GM19025 (cell line): ENCODE data around the gene DGKK.

Experiments used
- ATAC-seq: cut with Tn5 transposase; IDR thresholded peaks from one replicate; pipeline ENCODE4 v1.9.1; 2021; ENCODE audit warnings: mild to moderate bottlenecking, low read depth, moderate library complexity; ENCODE audit not compliant: unreplicated experiment

Gene DGKK, protein sequence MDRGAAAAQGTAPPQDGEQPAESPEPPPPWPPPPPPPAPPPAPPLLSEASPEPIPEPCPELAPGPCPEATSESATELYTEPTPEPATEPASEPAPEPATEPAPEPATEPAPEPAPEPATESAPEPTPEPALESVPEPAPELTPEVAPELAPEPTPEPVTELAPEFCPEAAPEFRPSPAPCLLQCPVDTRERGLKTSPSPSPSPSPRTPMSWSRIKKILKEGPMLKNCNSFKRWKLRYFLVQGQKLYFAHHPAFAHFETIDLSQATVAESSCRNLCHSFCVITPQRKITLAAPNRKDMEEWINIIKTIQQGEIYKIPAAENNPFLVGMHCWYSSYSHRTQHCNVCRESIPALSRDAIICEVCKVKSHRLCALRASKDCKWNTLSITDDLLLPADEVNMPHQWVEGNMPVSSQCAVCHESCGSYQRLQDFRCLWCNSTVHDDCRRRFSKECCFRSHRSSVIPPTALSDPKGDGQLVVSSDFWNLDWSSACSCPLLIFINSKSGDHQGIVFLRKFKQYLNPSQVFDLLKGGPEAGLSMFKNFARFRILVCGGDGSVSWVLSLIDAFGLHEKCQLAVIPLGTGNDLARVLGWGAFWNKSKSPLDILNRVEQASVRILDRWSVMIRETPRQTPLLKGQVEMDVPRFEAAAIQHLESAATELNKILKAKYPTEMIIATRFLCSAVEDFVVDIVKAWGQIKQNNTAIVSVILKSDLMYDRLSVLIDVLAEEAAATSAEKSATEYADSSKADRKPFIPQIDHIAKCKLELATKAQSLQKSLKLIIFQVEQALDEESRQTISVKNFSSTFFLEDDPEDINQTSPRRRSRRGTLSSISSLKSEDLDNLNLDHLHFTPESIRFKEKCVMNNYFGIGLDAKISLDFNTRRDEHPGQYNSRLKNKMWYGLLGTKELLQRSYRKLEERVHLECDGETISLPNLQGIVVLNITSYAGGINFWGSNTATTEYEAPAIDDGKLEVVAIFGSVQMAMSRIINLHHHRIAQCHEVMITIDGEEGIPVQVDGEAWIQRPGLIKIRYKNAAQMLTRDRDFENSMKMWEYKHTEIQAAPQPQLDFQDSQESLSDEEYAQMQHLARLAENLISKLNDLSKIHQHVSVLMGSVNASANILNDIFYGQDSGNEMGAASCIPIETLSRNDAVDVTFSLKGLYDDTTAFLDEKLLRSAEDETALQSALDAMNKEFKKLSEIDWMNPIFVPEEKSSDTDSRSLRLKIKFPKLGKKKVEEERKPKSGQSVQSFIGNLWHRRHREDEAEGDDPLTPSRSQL

DNA sequence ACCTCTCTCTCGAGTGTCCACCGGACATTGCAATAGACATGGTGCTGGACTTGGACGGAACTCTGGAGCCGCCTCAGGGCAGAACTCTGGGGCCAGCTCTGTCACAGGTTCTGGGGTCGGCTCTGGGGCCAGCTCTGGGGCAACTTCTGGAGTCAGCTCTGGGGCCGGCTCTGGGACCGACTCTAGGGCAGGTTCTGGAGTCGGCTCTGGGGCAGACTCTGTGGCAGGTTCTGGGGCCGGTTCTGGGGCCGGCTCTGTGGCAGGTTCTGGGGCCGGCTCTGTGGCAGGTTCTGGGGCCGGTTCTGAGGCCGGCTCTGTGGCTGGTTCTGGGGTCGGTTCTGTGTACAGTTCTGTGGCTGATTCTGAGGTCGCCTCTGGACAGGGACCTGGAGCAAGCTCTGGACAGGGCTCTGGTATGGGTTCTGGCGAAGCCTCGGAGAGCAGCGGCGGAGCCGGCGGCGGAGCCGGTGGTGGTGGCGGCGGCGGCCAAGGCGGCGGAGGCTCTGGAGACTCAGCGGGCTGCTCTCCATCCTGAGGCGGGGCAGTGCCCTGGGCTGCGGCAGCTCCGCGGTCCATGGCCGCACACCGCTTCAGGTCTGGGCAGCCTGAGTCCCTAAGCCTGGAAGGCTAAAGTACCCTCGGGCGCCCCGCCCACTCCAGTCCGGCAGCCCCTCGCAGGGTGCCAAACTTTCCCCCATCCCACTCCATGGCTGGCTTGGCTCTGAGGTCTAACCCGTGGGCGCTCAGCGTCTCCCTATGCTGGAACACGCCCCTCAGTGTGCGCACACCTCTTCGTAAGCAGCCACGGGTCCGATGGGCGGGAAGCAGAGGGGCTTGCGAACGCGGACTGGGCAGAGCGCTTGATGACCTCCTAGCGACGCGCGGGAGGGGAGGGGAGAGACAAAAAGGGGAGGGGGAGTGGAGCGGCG lies at the start of gene DGKK:
Gene DGKK (minus strand): TSS at position 723 of the 929 bp plus-strand sequence. CDS start 147 bp downstream, at position 576.
- no peak for ATAC-seq

DNA sequence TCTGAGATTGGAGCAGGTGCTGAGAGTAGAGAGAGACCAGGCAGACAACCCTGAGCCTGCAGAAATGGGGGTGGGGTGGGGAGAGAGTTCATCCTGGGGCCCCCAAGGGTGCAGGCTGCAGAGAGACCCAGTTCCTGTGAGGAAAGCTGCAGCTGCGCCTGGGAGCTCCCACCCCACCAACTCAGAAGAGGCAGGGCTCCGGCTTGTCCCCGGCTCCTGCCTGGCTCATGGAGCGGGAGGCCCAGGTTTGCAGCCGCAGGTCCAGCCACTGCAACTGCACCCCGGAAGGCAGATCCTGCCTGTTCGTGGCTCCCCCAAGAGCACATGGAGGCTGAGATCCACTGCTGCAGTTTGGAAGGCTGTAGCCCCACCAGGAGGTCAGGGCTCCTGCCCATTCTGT lies 44.2 kb upstream of the DGKK start:
- no peak for ATAC-seq

DNA sequence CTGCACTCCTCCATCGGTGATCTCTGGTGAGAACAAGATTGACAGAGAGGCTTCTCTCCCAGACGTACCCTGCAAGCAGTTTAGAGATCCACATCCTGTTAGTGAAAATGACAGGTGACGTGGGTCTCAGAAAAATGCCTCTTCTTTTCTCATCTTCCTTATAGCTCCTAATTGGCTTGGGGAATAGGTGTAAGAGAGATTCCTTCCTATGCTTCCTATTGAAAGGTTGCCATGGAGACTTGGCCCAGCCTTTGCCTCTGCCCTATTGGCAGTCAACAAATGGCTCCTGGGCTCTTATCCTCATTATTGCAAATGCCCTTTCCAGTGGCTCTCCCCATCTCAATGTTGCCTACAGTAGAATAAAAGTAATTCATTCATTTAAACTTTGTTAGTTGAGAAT lies 26.5 kb upstream of the DGKK start:
- ATAC-seq, result no peak

DNA sequence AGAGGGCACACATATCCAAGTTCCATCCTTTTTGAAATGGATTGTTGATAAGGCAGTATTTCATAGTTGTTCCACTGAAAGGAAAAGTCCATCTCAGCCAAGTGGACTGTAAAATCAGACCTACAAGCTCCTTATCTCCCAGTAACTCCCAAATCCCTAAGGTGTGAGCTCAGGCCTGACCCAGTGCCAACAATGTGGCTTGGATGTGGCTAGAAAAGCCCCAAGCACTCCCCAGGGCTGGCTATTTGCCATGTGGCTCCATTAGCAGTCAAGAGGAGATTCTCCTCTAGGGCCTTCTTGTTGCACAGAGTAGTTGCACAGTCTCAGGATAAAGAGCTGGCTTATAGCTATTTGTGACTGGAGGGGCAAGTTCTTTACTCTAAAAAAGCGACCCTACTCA lies 25.0 kb upstream of the DGKK start:
- ATAC-seq, result no peak

DNA sequence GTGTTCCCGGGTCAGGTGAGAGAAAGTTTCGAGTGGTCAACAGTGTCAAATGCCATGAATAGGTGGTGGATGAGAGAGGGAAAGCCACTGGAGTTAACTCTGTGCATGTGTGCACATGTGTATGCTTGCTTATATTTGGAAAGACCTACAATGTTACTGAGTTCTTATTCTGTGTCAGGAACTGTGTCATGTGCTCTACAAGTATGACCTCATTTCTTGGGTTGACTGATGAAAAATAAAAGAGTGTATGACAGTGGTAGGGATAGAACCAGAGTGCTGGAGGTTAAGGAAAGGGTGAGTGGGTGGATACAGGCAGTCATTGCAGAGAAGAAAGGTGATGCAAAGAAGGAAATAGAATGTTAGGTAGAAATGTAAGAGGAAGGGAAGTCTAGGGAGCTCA lies 22.1 kb upstream of the DGKK start:
- no peak for ATAC-seq

DNA sequence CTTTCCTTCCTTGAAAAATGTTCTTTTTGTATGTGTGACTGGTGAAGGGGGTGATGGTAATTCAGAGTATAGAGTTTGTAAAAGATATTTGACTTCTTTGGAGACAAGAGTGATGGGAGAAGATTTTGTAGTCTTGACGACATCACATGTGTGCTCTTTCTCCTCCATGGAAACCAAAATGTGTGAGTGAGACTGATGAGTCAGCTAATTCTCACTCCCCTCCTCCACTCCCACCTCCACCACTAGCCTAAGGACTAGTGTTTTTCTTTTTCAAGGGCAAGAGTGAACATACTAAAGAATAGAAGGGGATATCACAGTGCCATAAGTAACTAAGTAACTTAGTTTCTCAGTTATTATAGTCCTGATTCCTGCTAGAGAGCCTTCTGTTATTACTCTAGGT lies 14.0 kb upstream of the DGKK start:
- ATAC-seq, result no peak

DNA sequence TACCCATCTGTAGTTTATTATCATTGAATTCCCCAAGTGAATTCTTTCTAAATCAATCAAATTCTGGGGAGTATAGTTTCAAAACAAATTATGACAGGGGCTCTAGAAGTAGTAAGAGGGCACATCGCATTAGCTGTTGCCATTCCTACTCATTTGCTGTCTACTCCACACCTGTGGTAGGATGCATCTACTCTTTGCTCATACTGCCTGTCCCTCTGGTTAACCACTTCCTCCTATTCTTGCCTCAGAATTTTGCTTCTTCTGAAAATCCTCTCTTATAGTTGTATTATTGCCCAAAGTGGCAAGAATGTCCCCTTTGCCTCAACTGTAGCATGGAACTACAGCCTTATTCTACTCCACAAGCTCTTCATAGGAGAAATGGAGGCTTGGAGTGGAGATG lies 12.7 kb upstream of the DGKK start:
- ATAC-seq, result no peak

DNA sequence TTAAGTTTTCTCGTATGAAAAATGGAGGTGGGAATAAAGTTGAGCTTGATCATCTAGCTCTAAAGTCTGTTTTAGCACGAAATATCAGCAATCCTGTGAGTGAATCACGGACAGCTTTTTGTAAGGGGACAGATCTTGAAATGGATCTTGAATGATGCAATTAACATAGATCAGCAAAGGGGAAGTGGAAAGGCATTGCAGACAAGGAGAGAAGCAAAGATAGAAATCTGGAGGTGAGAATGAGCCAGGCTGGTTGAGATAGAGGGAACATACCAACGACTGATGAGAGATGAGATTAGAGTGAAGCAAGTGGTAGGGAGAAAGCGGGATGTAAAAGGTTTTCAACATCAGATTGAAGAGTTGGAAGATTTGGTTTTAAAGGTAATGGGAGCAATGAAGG lies 4.6 kb upstream of the DGKK start:
- ATAC-seq, result no peak

DNA sequence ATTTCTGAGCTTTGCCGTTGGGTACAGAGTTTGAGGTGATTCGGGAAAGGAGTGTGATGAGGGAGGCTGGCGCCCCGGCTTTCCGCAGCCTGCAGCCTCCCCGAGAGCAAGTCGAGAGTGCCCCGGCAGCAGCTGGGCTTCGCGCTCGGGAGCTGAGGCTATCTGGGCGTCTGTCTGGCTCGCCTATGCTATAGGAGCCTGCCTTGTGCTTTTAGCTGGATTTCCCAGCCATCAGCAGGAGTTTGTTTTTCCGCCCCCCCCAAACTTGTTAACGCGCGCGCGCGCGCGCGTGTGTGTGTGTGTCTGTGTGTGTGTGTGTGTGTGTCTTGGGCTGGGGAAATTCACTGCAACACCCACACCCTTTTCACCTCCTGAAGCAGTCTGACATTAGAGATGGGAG lies 765 bp upstream of the DGKK start:
- ATAC-seq, result no peak

DNA sequence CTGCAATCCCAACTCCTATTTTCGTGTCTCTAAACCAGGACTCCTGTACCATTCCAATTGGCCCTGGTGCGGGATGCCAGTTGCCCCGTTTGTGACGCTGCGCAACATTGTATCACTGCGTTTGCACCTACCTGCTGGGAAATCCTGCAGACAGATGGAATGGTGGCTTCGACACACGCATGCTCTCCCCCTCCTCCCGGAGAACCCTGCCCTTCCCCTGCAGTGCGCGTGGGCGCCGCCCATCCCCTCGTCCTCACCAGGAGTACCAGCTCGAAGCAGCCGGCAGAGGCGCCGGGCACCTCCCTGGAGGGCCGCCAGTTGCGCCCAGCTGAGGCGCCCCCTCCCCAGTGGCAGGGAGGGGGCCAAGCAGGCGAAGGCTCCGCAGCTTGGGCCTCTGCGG lies 1.4 kb downstream of the DGKK start:
- ATAC-seq, result no peak

DNA sequence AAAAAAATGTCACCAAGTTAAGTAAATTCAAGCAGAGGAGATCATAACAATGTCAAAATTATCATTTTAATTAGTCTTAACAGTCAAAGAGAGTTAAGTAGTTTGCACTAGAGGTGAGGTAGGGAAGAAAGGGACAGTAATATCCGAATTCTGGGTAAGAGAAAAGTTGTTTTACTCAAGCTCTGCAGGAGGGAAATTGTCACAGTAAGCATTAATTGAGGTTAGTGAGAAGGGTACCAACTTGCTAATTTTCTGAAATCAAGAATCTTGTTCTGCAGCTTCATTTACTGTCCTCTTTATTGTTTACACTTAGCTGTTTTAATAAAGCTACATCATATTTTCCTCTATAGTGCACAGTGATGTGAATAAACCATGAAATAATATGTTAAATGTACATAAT lies 11.0 kb downstream of the DGKK start:
- no peak for ATAC-seq

DNA sequence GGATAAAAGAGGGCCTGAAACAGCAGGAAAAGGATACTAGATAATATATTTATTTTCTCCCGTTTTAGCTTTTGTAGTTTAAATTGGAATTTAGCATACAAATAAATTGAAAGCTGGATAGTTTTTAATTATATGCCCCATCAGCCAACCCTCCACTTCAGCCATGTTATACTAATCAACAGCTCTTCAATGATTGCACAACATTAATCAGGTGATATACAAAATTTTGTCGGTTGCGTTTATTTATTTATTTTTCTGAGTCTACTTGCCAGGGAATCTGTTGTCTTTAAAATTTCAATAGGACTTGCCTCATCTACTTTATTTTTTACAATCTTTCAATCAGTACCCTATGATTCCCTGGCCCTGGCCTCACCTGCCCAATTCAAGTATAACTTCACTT lies 12.1 kb downstream of the DGKK start:
- no peak for ATAC-seq

DNA sequence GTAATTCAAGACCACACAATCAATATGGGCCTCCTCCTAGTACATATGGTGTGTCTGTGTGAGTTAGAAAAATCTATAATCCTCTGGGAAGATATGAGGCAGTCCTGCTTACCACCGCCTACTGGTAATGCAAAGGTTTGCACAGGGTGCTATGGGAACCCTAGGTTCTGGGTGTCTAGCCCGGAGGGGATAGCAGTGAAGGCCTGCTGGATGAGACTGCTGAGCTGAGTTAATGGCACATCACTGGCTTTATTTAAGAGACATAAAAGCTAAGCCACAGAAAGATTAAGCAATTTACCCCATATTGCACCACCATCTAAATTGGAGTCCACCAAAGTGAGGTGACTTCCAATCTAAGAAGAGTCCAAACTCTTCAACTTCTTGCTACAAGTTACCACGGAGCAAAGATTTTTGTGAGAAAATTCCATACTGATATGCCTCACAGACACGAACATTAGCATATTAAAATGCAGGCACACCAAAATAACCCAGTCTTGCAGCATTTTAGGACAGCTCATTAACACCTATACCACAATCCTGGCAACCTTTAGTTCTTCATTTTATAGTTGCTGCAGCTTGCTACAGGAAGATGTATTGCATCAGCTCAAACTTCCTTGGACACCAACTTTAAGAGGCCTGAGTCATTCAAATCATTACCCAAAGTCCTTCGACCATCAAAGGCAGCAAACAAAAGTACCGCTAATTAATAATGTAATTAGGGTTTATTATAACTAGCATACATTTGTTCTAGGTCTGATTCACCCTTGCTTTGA lies 13.7 kb downstream of the DGKK start:
- no peak for ATAC-seq

DNA sequence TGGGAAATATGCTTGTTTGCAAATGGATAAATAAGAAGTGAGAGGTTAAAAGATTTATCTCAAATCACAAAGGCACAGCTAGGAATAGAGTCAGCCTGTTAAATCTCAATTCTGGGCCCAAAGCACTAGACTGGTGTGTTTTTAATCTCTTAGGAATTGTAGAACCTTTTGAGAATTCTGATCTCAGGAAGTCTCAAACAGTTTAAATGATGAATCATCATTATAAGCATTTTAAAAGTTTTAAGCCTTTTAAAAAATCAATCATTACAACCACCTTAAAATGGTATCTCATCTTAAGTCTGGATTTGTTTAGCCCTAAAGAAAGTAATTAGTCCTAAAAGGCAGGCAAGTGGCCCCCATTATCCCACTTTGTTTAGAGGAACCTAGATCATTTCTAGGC lies 17.8 kb downstream of the DGKK start:
- ATAC-seq, result no peak

DNA sequence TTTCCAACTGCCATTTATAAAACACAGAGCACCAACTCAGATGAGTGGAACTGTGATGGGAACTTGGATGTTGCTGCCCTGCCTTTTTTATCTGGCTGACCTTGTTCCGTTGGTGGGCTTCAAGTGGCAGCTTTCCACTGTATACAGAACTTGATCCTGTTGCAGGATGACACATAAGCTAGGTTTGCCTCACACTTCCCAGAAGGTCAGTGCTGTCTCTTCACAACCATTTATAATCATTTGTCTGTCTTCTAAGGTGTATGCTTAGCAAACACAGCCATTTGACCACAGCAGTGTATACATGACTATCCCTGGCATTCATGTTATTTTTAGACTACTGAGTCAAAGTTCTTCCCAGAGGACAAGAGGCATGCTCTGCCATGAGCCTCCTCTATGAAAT lies 20.3 kb downstream of the DGKK start:
- no peak for ATAC-seq

DNA sequence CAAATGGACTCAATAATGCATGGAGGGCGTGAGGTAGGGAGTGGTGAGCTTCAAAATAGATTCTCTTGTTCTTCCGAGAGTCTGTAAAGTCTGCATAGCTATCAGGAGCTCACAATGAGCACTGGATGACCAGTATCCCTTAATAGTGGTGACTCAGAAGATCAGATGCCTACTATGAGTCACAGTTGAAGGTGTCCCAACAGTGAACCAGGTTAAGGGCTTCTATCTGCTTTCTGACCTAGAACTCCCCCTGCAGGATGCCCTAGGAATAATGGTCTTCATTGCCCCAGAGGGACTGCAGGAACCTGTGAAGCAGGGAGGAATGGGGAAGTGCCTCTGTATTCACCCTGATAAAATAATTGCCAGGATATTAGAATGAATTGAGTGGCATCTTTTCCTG lies 22.1 kb downstream of the DGKK start:
- no peak for ATAC-seq

DNA sequence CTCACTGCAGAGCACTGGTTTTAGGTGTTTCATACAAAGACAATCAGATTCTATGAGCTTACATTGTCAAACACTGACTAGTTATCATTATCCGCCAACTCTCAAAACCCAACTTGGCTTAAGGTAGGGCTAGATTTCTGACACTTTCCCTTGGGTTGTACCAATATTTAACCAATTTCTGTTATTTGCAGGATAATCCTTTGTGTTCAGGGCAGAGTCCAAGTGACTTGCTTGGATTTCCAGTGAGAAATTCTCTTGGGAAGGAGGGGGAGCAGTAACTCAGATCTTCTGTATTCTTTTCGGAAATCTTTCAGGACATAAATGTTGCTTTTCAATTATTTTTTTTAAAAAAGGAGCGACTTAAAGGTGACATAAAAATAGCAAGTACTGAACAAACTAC lies 23.1 kb downstream of the DGKK start:
- no peak for ATAC-seq

DNA sequence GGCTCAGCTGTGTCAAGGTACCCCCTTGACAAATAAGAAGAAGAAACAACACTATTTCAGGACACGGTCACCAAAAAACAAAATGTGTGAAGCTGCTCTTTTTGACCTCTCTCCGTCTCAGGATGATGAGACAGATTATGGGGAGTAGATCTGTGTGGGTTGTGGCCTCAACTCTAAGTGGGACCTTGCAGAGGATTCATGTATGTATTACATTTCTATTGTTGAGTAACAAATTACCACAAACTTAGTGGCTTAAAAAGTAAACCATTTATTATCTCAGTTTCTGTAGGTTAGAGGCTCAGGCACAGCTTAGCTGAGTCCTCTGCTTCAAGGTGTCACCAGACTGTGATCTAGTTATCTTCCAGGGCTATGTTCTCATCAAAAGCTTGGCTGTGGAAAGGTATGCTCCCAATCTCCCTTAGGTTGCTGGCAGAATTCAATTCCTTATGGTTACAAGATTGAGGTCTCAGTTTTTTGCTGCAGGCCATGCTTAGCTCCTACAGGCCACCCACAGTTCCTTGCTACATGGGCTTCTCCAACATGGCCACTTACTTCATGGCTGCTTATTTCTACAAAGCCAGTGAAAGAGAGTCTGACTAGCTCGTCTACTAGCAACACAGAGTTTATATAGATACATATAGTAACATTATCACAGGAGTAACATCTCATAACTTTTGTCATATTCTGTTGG lies 28.1 kb downstream of the DGKK start:
- no peak for ATAC-seq

DNA sequence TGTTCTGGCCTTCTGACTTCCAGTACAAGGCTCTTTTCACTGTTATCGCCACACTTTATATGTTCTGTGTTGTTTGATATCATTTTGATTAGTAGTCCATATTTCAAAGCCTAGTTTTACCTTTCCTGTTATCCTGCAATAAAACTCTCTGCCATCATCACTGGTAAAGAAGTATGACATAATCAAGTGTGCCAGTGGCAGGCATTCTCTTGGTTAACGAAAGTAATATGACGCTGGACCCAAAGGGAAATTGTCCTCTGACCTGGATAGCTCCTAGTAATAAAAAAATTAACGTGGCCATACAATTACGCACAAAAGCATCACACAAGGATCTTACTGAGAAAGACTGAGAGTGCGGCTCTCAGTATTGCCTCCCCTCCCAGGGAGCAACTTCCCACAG lies 33.8 kb downstream of the DGKK start:
- ATAC-seq, result no peak
